ENCODE results near the gene FAM120A.

DNA sequence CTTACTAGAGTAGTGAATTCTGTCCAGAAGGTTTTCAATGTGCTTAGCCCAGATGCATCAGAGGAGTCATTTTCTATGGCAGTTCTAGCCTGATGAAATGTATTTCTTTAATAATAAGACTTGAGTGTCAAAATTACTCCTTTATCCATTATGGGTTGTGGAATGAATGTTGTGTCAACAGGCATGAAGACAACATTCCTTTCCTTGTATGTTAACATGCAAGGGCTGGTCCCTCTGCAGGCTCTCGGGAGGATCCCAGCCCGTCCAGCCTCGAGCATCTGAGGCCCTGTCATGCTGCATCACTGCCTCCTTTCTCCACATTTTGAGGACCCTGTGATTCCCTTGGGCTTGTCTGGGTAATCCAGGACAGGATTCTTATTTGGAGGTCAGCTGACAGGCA, 44.8 kb downstream of the FAM120A start:
- TF ChIP-seq GABPA (IDR thresholded peaks at IDR 0.05 in 1 of 2, conservative IDR thresholded peaks at IDR 0.05 in 1 of 2): no peak
- no peak for TF ChIP-seq JUND (IDR thresholded peaks at IDR 0.05)
- TF ChIP-seq, protein P1, sequence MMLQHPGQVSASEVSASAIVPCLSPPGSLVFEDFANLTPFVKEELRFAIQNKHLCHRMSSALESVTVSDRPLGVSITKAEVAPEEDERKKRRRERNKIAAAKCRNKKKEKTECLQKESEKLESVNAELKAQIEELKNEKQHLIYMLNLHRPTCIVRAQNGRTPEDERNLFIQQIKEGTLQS (IDR thresholded peaks at IDR 0.05): no peak
- TF ChIP-seq, protein P2, sequence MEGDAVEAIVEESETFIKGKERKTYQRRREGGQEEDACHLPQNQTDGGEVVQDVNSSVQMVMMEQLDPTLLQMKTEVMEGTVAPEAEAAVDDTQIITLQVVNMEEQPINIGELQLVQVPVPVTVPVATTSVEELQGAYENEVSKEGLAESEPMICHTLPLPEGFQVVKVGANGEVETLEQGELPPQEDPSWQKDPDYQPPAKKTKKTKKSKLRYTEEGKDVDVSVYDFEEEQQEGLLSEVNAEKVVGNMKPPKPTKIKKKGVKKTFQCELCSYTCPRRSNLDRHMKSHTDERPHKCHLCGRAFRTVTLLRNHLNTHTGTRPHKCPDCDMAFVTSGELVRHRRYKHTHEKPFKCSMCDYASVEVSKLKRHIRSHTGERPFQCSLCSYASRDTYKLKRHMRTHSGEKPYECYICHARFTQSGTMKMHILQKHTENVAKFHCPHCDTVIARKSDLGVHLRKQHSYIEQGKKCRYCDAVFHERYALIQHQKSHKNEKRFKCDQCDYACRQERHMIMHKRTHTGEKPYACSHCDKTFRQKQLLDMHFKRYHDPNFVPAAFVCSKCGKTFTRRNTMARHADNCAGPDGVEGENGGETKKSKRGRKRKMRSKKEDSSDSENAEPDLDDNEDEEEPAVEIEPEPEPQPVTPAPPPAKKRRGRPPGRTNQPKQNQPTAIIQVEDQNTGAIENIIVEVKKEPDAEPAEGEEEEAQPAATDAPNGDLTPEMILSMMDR (IDR thresholded peaks at IDR 0.05; ENCODE audit: low read depth, low read length, missing input control): no peak
- TF ChIP-seq TAF1 (conservative IDR thresholded peaks at IDR 0.05): no peak
- TF ChIP-seq FOXA1 (IDR thresholded peaks at IDR 0.05): no peak
- no peak for TF ChIP-seq FOXA2 (IDR thresholded peaks at IDR 0.05)
- TF ChIP-seq, protein P3, sequence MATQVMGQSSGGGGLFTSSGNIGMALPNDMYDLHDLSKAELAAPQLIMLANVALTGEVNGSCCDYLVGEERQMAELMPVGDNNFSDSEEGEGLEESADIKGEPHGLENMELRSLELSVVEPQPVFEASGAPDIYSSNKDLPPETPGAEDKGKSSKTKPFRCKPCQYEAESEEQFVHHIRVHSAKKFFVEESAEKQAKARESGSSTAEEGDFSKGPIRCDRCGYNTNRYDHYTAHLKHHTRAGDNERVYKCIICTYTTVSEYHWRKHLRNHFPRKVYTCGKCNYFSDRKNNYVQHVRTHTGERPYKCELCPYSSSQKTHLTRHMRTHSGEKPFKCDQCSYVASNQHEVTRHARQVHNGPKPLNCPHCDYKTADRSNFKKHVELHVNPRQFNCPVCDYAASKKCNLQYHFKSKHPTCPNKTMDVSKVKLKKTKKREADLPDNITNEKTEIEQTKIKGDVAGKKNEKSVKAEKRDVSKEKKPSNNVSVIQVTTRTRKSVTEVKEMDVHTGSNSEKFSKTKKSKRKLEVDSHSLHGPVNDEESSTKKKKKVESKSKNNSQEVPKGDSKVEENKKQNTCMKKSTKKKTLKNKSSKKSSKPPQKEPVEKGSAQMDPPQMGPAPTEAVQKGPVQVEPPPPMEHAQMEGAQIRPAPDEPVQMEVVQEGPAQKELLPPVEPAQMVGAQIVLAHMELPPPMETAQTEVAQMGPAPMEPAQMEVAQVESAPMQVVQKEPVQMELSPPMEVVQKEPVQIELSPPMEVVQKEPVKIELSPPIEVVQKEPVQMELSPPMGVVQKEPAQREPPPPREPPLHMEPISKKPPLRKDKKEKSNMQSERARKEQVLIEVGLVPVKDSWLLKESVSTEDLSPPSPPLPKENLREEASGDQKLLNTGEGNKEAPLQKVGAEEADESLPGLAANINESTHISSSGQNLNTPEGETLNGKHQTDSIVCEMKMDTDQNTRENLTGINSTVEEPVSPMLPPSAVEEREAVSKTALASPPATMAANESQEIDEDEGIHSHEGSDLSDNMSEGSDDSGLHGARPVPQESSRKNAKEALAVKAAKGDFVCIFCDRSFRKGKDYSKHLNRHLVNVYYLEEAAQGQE (IDR thresholded peaks at IDR 0.05): no peak
- TF ChIP-seq, protein P4, sequence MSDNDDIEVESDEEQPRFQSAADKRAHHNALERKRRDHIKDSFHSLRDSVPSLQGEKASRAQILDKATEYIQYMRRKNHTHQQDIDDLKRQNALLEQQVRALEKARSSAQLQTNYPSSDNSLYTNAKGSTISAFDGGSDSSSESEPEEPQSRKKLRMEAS (IDR thresholded peaks at IDR 0.05): no peak
- no peak for TF ChIP-seq RAD21 (IDR thresholded peaks at IDR 0.05)
- no peak for TF ChIP-seq EGR1 (IDR thresholded peaks at IDR 0.05; ENCODE audit: low read depth in 2 of 2)
- TF ChIP-seq YY1 (IDR thresholded peaks at IDR 0.05): no peak
- TF ChIP-seq SP1 (IDR thresholded peaks at IDR 0.05): no peak
- TF ChIP-seq, protein P5, sequence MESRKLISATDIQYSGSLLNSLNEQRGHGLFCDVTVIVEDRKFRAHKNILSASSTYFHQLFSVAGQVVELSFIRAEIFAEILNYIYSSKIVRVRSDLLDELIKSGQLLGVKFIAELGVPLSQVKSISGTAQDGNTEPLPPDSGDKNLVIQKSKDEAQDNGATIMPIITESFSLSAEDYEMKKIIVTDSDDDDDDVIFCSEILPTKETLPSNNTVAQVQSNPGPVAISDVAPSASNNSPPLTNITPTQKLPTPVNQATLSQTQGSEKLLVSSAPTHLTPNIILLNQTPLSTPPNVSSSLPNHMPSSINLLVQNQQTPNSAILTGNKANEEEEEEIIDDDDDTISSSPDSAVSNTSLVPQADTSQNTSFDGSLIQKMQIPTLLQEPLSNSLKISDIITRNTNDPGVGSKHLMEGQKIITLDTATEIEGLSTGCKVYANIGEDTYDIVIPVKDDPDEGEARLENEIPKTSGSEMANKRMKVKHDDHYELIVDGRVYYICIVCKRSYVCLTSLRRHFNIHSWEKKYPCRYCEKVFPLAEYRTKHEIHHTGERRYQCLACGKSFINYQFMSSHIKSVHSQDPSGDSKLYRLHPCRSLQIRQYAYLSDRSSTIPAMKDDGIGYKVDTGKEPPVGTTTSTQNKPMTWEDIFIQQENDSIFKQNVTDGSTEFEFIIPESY (IDR thresholded peaks at IDR 0.05): no peak
